Right renal pelvis (tissue), 4 donors: ENCODE results near the gene THSD4. TPM values are rescaled to one million over a fixed set of nuclear protein-coding genes. Genes with fewer than 3 reads are reported as not detected.

ENCODE experiments used
- DNase-seq, 4 donors: peaks; one replicate each; pipeline ENCODE4 v3.0.0-alpha.2; 2013; ENCODE audit warnings: low read depth in 4 of 4, low spot score in 3 of 4, missing footprints in 1 of 4
- polyA plus RNA-seq, 4 donors: library from polyadenylated mRNA; unstranded; fragments of 120-200 nt; gene quantifications; one replicate each; pipeline ENCODE4 v1.2.1, GENCODE V29; 2013; ENCODE audit not compliant: insufficient read length in 4 of 4

Gene THSD4
- polyA plus RNA-seq = 10 to 100 TPM; 32.7 to 45.9 (median 35.6) TPM

DNA sequence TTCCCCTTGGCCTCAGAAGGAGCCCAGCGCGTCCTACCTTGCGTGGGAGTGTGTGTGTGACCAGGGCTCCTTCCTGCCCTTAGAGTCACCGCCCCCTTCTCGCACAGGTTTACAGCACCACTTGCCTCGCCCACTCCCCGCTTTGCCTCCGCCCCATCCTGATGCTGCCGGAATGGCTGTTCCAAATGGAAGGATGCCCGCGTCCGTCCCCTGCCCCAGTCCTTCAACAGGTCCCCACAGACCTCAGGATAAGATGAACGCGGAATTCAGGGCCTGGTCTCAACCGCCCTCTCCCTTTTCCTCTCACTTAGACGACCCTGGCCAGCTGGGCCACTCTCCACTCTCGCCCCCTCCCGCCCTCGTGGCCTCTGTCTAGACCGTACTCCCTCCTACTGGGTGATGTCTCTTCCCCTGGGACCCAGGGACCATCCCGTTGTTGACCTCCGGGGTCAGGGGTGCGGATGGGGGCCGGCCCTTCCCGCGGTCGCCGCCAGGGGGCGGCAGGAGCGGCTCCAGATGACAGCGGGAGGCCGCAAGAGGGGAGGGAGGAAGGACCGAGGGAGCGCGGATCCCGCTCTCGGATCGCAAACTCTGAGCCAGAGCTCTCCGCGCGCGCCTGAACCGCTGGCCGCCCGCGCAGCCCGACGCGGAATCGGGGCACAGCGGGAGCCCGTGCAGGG is at the start of gene THSD4:
Gene THSD4 (plus strand): TSS at position 585 of the 680 bp plus-strand sequence.
- peak in 2 of 4 donors; percentile 61 to 69 for DNase-seq

- DNase-seq = no peak
Observed at GRCh38 chr15:71066983-71067382, 48.3 kb upstream of the THSD4 start.

- DNase-seq = no peak
Observed at GRCh38 chr15:71069693-71070092, 45.6 kb upstream of the THSD4 start.

DNA sequence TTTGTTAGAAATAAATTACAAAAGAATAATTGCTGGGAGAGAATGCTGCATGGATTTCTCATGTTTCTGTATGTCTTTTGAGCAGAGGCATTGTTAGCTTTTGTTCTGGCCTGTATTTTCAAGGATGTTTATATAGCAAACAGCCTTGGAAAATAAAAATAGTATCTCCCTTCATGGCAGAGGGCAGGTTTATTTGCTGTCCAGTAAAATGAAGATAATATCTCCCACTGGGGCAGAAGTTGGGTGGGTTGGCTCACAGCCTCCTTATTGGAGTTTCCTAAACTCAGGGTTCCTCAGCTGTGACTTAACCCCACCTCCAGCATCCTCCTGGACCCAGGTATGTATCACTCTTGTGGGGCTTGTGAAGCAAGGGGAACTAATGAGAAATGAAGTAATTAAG is 43.7 kb upstream of the THSD4 start:
- no peak for DNase-seq

DNA sequence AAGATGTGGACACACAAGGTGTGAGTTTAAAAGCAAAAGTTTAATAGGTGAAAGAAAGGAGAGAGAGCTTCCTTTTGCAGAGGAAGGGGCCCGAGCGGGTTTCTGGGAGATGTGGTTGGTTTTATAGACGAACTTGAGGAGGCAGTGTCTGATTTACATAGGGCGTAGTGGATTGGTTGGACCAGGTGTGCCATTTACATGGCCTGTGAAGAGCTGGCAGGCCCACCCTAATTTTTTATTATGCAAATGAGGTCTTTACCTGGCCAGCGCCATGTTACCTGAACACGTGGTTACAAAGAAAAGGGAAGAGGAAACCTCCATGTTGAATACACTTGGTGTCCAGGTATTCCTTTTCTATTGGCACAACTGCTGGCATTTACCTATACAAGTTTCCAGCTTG is 42.8 kb upstream of the THSD4 start:
- DNase-seq = no peak

DNA sequence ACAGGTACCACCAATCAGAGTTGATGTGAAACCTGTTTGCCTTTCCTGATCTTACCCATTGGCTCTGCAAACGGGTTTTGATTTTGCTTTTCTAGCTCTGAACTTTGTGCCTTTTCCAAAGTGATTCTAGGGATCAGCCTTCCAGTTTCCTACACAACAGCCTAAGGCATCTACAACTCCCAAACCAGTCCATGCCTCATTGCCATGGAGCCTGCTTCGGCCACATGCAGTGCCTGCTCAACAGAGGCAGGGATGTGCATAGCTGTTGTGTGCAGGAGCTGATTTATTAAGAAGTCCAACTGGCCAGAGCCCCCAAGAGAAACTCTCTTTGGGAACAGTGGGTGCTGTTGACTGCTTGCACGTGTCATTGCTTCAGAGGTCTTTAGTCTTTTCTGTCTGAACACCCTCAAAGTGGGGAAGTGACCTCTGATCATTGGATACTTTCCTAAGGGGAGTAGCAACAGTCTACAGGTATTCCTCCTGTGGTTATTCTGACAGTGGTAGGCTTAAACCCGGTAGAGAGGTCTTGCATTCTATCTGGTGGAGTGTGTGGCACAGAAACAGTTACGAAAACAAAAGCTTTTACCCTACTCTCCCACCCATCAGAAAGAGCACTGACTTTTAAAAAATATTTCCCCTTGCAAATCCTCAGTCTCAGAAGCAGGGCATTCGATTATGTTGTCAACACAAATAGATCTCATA is 36.6 kb upstream of the THSD4 start:
- DNase-seq = no peak

DNA sequence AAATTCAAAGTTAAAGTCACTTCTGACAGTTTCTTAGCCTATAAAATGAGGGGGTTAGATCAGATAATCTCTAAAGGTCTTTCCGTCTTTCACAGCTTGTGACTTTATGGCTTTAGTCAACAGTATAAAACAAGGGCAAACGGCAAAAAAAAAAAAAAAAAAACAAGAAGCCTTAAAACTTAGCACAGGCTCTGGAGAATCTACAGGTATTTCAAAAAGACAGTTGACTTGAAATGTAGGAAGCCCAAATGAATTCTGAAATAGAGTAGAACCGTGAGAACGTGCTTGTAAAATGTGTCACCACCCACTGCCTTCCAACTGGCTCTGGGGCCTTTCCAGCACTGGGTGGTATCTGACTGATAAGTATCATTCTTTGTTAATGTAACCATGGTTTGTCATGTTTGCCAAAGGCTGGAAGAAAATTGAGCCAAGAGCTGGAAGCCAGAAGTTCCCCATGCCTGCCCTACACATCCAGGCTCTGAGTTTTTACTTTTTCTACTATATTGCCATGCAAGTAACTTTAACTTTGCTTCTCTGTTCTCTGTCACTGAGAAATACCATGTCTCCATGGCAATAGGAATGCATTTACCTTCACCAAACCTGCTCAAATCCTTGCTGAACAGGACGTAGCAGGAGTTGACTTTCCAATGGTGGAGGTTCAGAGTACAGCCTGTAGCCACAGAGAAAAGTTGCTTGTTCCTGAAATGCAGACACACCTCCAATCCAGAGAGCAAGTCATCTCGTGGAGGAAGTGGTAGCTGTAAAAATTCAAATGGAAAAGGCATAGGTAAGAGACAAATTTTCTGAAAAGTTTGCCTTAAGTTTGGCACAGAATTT is 35.8 kb upstream of the THSD4 start:
- DNase-seq = no peak

DNA sequence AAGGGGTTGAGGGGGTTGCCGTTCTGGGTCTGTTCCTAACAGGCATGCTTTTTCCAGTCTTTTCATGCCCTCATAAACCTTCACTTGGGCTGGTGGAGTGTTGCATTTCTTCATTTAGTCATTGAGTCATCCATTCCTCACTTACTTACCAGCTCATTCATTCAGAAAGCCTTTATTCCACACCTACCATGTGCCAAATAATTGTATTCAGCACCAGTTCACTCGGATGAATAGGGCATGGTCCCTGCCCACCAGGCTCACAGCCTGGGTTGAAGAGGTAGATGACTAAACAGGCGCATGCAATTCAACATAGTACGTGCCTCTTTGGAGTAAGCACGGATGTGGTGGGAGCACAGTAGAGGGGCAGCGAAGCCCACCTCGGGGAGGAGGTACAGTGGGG is 35.1 kb upstream of the THSD4 start:
- no peak for DNase-seq

DNA sequence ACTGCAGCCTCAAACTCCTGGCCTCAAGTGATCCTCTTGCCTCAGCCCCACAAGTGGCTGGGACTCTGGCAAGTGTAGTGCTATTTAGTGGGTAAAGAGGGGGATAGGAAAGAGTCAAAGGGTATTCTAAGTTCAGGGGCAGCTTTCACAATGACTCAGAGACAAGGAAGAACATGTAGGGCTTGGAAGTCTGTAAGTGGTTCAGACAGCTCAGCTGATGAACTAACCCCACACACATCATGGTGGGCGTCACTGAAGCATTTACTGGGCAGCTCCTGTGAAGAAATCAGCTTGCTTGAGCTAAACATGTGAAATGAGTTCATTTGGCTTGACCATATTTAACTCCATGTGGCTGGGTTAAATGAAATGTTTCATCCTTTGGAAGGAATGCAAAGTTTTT is 34.6 kb upstream of the THSD4 start:
- no peak for DNase-seq

DNA sequence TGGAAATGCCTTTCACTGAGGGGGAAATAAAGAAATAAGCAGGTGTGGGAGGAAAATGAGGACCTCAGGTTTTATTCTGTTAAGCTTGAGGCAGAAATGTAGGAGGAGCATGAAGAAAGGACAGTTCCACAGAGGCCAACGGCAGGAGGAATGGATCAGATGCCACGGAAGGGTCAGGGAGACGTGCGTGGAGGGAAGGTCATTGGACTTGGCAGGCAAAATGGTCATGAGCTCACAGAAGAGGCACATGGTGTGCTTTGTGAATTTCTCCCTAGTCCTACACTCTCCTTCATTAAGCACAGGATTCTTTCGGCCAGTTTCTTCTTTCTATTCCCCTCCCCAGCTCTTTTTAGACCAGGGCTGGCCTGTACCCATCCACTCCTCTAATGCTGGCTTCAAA is 32.5 kb upstream of the THSD4 start:
- DNase-seq = no peak

- no peak for DNase-seq
Observed at GRCh38 chr15:71083349-71083748, 31.9 kb upstream of the THSD4 start.

DNA sequence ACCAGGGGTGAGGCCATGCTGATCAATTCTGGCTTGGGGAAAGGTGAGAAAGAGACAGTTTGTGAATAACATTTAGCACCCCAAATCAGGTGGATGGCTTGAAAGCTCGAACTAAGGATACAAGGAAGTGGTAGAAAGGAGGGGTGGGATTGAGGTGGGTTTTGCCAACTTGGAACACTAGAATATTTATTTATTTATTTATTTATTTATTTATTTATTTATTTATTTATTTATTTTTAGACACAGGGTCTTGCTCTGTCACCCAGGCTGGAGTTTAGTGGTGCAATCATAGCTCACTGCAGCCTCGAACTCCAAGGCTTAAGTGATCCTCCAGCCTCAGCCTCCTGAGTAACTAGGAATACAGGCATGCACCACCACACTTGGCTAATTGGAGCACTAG is 31.0 kb upstream of the THSD4 start:
- no peak for DNase-seq

DNA sequence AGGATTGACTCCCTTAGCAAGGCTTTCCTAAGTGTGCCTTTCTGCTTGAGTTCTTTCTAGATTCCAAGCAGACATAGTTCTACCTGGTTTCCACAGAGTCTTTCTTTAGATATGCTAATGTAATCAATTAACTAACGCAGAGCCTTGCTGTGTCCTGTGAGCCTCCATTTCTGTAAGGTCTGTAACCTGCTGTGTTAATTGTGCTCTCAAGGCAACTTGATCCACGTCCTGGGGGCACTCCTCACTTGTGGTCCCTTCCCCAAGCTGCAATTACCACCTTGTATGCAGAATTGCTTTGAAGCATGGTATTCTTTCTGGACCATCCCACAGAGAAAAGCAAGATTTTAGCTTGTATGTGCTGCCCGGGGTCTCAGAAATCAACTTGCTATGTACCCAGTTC is 29.5 kb upstream of the THSD4 start:
- DNase-seq = no peak

DNA sequence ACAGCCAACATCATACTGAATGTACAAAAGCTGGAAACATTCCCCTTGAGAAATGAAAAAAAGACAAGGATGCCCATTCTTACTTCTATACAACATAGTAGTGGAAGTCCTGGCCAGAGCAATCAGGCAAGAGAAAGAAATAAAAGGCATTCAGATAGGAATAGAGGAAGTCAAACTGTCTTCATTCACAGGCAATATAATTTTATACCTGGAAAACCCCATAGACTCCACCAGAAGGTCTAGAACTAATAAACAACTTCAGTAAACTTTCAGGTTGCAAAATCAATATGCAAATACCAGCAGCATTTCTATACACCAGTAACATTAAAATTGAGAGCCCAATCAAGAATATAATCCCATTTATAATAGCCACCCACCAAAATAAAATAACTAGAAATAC is 27.1 kb upstream of the THSD4 start:
- DNase-seq = no peak

DNA sequence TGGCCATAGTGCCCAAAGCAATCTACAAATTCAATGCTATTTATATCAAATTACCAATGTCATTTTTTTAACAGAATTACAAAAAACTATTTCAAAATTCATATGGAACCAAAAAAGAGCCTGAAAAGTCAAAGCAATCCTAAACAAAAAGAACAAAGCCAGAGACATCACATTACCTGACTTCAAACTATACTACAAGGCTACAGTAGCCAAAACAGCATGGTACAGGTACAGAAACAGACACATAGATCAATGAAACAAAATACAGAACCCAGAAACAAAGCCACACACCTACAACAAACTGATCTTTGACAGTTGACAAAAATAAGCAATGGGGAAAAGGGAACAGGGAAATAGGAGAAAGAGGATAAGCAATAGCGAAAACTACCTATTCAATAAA is 26.6 kb upstream of the THSD4 start:
- no peak for DNase-seq

- no peak for DNase-seq
Observed at GRCh38 chr15:71089801-71090200, 25.5 kb upstream of the THSD4 start.

- DNase-seq = no peak
Observed at GRCh38 chr15:71091601-71092000, 23.7 kb upstream of the THSD4 start.

GRCh38 chr15:71092056-71092600 is 23.1 kb upstream of the THSD4 start:
- no peak for DNase-seq

DNA sequence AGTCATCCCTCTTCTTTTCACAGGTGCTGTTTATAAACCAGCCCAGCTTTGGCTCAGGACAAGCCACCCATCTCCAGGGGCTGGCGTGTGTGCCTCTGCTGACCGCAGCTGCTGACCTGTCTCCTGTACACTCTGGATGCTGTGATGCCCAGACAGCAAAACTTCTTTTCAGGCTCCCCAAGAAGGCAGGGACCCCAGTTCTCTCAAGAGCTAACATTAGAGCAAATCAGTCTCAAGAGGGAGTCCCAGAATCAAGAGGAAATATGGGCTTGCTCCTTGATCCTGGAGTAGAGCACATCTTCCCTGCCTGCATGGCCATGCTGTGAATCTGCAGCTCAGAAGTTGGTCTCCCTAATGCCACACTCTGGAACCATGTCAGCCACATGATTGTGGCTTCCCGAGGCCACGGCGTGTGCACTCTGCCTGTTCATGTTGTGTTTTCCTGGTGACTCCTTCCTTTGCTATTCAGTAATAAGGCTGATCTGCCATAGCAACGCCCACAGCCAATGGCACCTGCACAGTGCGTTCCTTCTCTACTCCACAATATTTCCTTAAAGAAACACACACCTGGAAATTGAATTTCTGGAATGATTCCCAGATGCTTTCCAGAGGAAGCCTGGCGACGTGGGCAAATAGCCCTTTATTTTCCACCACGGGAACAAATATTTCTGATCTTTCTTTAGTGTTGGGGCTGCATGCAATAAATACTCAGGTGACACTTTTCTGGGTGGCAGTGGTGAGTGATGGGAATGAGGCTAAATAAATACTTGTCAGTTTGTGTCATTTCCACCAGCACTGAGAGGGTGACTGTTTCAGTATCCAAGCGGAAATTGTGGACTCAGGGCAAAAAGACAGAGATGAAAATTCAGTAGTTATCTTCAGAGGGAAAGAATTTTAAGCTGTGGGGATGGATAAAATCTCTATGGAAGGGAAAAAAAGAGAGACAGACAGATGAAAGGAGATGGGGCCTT is 21.9 kb upstream of the THSD4 start:
- no peak for DNase-seq

DNA sequence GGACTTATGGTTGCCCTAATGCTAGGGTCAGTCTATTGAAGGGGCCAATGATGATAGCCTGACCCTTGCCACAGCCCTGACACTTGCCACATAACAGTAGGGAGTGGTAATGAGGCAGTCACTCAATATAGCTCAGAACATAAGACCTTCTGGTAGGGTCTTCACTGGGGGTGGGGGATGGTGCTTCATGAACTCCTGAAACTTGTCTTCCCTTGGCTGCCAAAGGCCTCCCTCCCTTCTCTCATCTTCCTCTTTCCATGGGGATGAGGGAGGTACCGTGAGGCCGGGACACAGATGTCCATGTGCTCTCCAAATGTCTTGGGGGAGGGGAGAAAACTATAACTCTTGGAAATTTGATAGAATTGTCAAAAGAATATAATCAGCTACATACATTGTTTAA is 21.1 kb upstream of the THSD4 start:
- no peak for DNase-seq
